ENCODE data around the gene PPFIBP1. TPM values are rescaled to one million over a fixed set of nuclear protein-coding genes. Genes with fewer than 3 reads are reported as not detected.
A peak's percentile ranks its signal among the peaks of the same experiment; 100 is the strongest.
"Not testable (repeated sequence)": the region's sequence is repeated elsewhere in the genome, so short reads cannot be mapped to it uniquely, and the experiment has no call there.

PPFIBP1 gene
- total RNA-seq, 4 donors from 2014 or later, result 135 to 199 (median 167) TPM

- intact Hi-C loops (cut with DNase I), result loop anchor here (10.0 kb wide), 1 partner anchor 83 kb away; no protein-coding TSS in a partner anchor
- no peak overlapping the region for H3K27ac ChIP-seq
- H3K9me3 ChIP-seq, result no peaks in the 10 kb centered on the region
- no peaks in the 10 kb centered on the region for H3K4me1 ChIP-seq
- no peaks in the 10 kb centered on the region for H3K27me3 ChIP-seq
- DNase-seq, result no peak
- TF ChIP-seq CTCF (IDR thresholded peaks at IDR 0.05) (no peak), POLR2A (IDR thresholded peaks at IDR 0.05) (no peak)
- H3K36me3 ChIP-seq, result peaks cover 0 to 3% of the 10 kb centered on the region in 2 donors
- H3K4me3 ChIP-seq (replicated peaks in 1 of 3), result no peak overlapping the region
- 69% methylated on average over 2 of the region's 2 CpGs for WGBS, 2 donors
Measured at GRCh38 chr12:27732281-27732680, 208.3 kb downstream of the PPFIBP1 start.

- H3K27ac ChIP-seq, result no peak overlapping the region
- WGBS, 2 donors, result 46 to 53% methylated on average over 3 of the region's 3 CpGs
- H3K27me3 ChIP-seq, result no peaks in the 10 kb centered on the region
- intact Hi-C loops (cut with DNase I), result loop anchor here (10.0 kb wide), 1 partner anchor 82 kb away; no protein-coding TSS in a partner anchor
- no peaks in the 10 kb centered on the region for H3K4me1 ChIP-seq
- TF ChIP-seq CTCF (IDR thresholded peaks at IDR 0.05) (peak; percentile 15 to 79 (median 73)), POLR2A (IDR thresholded peaks at IDR 0.05) (no peak)
- peaks cover under 1 to 3% of the 10 kb centered on the region in 2 donors for H3K36me3 ChIP-seq
- no peaks in the 10 kb centered on the region for H3K9me3 ChIP-seq
- no peak overlapping the region for H3K4me3 ChIP-seq (replicated peaks in 1 of 3)
- DNase-seq, result peak; percentile 14 to 29
Measured at GRCh38 chr12:27733052-27733656, 209.1 kb downstream of the PPFIBP1 start.

DNA sequence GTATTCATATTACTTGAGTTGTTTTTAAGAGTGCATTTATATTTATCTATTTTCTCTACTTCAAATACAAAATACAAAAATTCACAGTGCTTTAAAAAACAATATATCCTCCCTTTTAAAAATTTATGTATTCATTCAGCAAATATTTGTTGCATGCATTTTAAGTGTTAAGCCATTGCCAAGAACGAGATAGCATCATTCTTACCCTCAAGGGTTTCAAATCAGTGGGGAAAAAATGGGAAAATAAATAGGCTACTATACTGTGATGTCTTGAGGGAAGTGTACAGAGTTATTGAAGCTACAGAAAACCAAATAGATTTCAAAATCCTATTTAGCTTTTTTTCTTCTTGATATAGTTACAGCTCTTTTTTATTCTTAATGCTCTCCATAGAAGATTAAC, 209.8 kb downstream of the PPFIBP1 start:
- DNase-seq, result no peak
- Histone ChIP-seq H3K4me3 (replicated peaks in 1 of 3) (no peak overlapping the region), H3K4me1 (no peaks in the 10 kb centered on the region), H3K9me3 (no peaks in the 10 kb centered on the region), H3K27me3 (no peaks in the 10 kb centered on the region), H3K36me3 (peaks cover 3 to 4% of the 10 kb centered on the region in 2 donors), H3K27ac (no peak overlapping the region)
- TF ChIP-seq CTCF (IDR thresholded peaks at IDR 0.05) (no peak), POLR2A (IDR thresholded peaks at IDR 0.05) (no peak)
- intact Hi-C loops (cut with DNase I), result loop anchor here (10.0 kb wide), 1 partner anchor 81 kb away; no protein-coding TSS in a partner anchor
- 95 to 96% methylated on average over 1 of the region's 1 CpG for WGBS, 2 donors

GRCh38 chr12:27734321-27734720, 210.3 kb downstream of the PPFIBP1 start:
- H3K36me3 ChIP-seq; H3K9me3 ChIP-seq; DNase-seq; H3K4me3 ChIP-seq (replicated peaks in 1 of 3); H3K4me1 ChIP-seq; H3K27ac ChIP-seq; H3K27me3 ChIP-seq: not testable (repeated sequence)
- WGBS, 2 donors, result 95 to 96% methylated on average over 9 of the region's 9 CpGs
- intact Hi-C loops (cut with DNase I), result loop anchor here (10.0 kb wide), 1 partner anchor 80 kb away; no protein-coding TSS in a partner anchor

GRCh38 chr12:27743601-27744000, 219.6 kb downstream of the PPFIBP1 start:
- Histone ChIP-seq H3K36me3 (no peaks in the 10 kb centered on the region), H3K27me3 (no peaks in the 10 kb centered on the region), H3K27ac (no peak overlapping the region), H3K9me3 (no peaks in the 10 kb centered on the region), H3K4me3 (replicated peaks in 1 of 3) (no peak overlapping the region), H3K4me1 (peaks cover 0 to 5% of the 10 kb centered on the region in 2 donors)
- no peak for DNase-seq
- intact Hi-C loops (cut with DNase I), result no loop called here
- WGBS, 2 donors, result 99% methylated on average over 5 of the region's 5 CpGs
- TF ChIP-seq POLR2A (IDR thresholded peaks at IDR 0.05) (no peak), CTCF (IDR thresholded peaks at IDR 0.05) (no peak)

Other genes starting within 250 kb of the PPFIBP1 start
- gene BMAL2, start 191.4 kb upstream of the PPFIBP1 start, total RNA-seq, result 1 to 10 TPM in 1 of 4 donors, under 1 TPM in 3; 0.63 to 3.2 (median 0.68) TPM
- not detected for gene SMCO2, start 77.5 kb upstream of the PPFIBP1 start, total RNA-seq
- 1 to 10 TPM; 1.8 to 7.2 (median 2.0) TPM for gene REP15, start 172.2 kb downstream of the PPFIBP1 start, total RNA-seq
- 10 to 100 TPM; 50.8 to 74.0 (median 57.5) TPM for gene MRPS35, start 186.6 kb downstream of the PPFIBP1 start, total RNA-seq